ENCODE results near the gene HEXB. TPM values are rescaled to one million over a fixed set of nuclear protein-coding genes. Genes with fewer than 3 reads are reported as not detected.

Gene HEXB
- total and polyA plus RNA-seq, 2 of the 4 experiments (the other 2 are of a cell fraction): 76.7 to 126 TPM

DNA sequence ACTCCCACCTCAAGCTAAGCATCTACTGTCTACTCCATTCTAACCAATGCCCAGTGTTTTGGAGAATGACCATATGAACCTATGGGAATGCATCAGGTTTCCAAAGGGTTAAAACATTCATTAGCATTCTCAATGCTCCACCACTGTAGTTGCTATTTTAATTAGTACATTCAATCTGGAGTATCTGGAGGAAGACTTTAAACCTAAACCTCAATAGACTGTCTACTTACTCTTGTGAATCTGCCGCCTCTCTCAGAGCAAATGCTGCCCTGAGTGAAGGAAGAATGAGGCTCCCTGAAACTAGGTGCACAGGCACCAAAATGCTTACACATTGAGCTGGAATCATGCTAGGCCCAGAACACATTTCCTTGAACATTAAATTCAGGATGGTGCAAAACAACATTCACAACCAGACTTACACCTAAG is 46.5 kb upstream of the HEXB start:
- peak overlapping the region; percentile 32; the same call in 1 of the 2 replicates for H3K9ac ChIP-seq (ENCODE audit: low read depth, low read length)
- H3K14ac ChIP-seq (replicated peaks; ENCODE audit: low read depth, low read length): peak overlapping the region; percentile 41
- H3K36me3 ChIP-seq (ENCODE audit: control insufficient read depth, insufficient read depth, low read length): peaks cover 12% of the 10 kb centered on the region
- dilution Hi-C loops (cut with HindIII; ENCODE audit: low sequenced_read_pairs, unreplicated experiment): no loop called here
- H4K5ac ChIP-seq (ENCODE audit: low read depth, low read length): peak overlapping the region; percentile 33; the same call in 1 of the 2 replicates
- ATAC-seq (ENCODE audit: low read depth) (no peak), DNase-seq (no peak)
- H3K18ac ChIP-seq (ENCODE audit: low read depth, low read length): peak overlapping the region; percentile 92; the same call in 1 of the 2 replicates
- H3K4me3 ChIP-seq (ENCODE audit: insufficient read depth, low read depth, low read length): peak overlapping the region; percentile 95; the same call in 1 of the 2 replicates
- H4K20me1 ChIP-seq (ENCODE audit: insufficient read depth, low read length): peaks cover 33% of the 10 kb centered on the region
- peak overlapping the region; percentile 47 for H3K56ac ChIP-seq (ENCODE audit: extremely low read depth, insufficient read depth, low read length)
- H3K4ac ChIP-seq (ENCODE audit: low read depth, low read length): peak overlapping the region; percentile 84; the same call in 1 of the 2 replicates
- peak overlapping the region; percentile 19 for H2BK20ac ChIP-seq (ENCODE audit: low read depth, low read length)
- peaks cover 27% of the 10 kb centered on the region for H3K9me1 ChIP-seq (ENCODE audit: insufficient read depth, low read length)
- no TSS peak for BruUV-seq (replicated peaks)
- ChIA-PET CTCF (interaction anchor here (1.3 kb wide), 1 partner anchor 592 kb away, joined by 3 read pairs; no protein-coding TSS in a partner anchor), POLR2A (ENCODE audit: unreplicated experiment) (no interaction called here)
- H3K27ac ChIP-seq (ENCODE audit: insufficient read depth, low read length): peak overlapping the region; percentile 31
- H4K91ac ChIP-seq (ENCODE audit: insufficient read depth, low read depth, low read length): peak overlapping the region; percentile 51
- peaks cover 15 to 57% of the 10 kb centered on the region in 2 experiments for H3K79me1 ChIP-seq (ENCODE audit: low read depth in 1 of 2, low read length in 2 of 2)
- peak overlapping the region; percentile 81 for H2BK5ac ChIP-seq (ENCODE audit: low read depth, low read length, poor library complexity, severe bottlenecking)
- peak overlapping the region; percentile 79 for H2BK120ac ChIP-seq (ENCODE audit: low read depth, low read length)
- in situ Hi-C loops (cut with MboI; ENCODE audit: low sequenced_read_pairs): no loop called here
- peaks cover 17% of the 10 kb centered on the region for H3K4me1 ChIP-seq (ENCODE audit: control insufficient read depth, insufficient read depth, low read length)
- intact Hi-C loops (cut with micrococcal nuclease): loop anchor here (2.0 to 10.0 kb wide), 2 partner anchors 96 to 144 kb away; no protein-coding TSS in a partner anchor
- peak overlapping the region; percentile 59 for H2AK5ac ChIP-seq (ENCODE audit: low read depth, low read length)
- no peak overlapping the region for H2AFZ ChIP-seq (replicated peaks; ENCODE audit: low read length, poor library complexity)
- no peak for TF ChIP-seq CTCF (conservative IDR thresholded peaks at IDR 0.05; ENCODE audit: low read depth, low read length)
- 0 out of 2 replicates have a peak, but pooled peaks have one; percentile 6 for TF ChIP-seq CHD1 (IDR thresholded peaks at IDR 0.05; ENCODE audit: low read depth, low read length)
- H3K9me3 ChIP-seq (ENCODE audit: control insufficient read depth, insufficient read depth, low read length): no peaks in the 10 kb centered on the region
- H2BK15ac ChIP-seq (ENCODE audit: low read depth, low read length): no peak overlapping the region
- H3K23ac ChIP-seq (ENCODE audit: low read depth, low read length): 0 out of 2 replicates have a peak overlapping the region, but pooled peaks have one; percentile 37
- H3K4me2 ChIP-seq (ENCODE audit: low read depth, low read length): peak overlapping the region; percentile 92
- no peaks in the 10 kb centered on the region for H3K27me3 ChIP-seq (ENCODE audit: control insufficient read depth, insufficient read depth, low read length)
- H4K8ac ChIP-seq (ENCODE audit: low read depth in 2 of 2, low read length in 2 of 2): peak overlapping the region in 1 of 2 experiments; percentile 70; a peak in 2 of 4 replicates
- no peak overlapping the region for H2AK9ac ChIP-seq (replicated peaks; ENCODE audit: low read depth, low read length, poor library complexity)
- no CpG with 5 or more reads among the region's 1 CpG for WGBS, 2 experiments (ENCODE audit: extremely low coverage in 2 of 2, insufficient read length in 1 of 2)

Measured in IMR-90 (cell line).